K562 treated with DMSO at 1 percent for 48 hours (cell line): ENCODE measurements around the gene EP300. TPM values are rescaled to one million over a fixed set of nuclear protein-coding genes. Genes with fewer than 3 reads are reported as not detected.

ENCODE experiments used
- total RNA-seq: library from RNA; unstranded; fragments of 300-600 nt; gene quantifications from 2 replicates; pipeline ENCODE4 v1.2.3, GENCODE V29; 2022; ENCODE audit warnings: low replicate concordance; ENCODE audit errors: extremely low read depth

EP300 gene
- not detected in 2 replicates for total RNA-seq

GRCh38 chr22:41092023-41092817 lies at the start of gene EP300:
Gene EP300, plus strand, starts transcription at chr22:41092592. Its CDS starts 413 bp downstream, at chr22:41093005.

GRCh38 chr22:41204992-41205900 lies 112.9 kb downstream of the EP300 start, which contains the start of gene L3MBTL2:
Gene L3MBTL2, plus strand, starts transcription at chr22:41205312. Its CDS starts 51 bp downstream, at chr22:41205363.

Other genes with a start within 250 kb of the EP300 start
- 992 TPM in 1 of 2 replicates, not detected in the other for gene ST13, start 236.0 kb upstream of the EP300 start, total RNA-seq
- not detected in 2 replicates for gene XPNPEP3, start 235.4 kb upstream of the EP300 start, total RNA-seq
- not detected in 2 replicates for gene DNAJB7, start 230.5 kb upstream of the EP300 start, total RNA-seq
- not detected in 2 replicates for gene RBX1, start 141.2 kb upstream of the EP300 start, total RNA-seq
- not detected in 2 replicates for gene L3MBTL2, start 112.7 kb downstream of the EP300 start, total RNA-seq
- gene CHADL, start 148.3 kb downstream of the EP300 start, total RNA-seq, result not detected in 2 replicates
- 313 TPM in 1 of 2 replicates, not detected in the other for gene RANGAP1, start 193.6 kb downstream of the EP300 start, total RNA-seq
- gene ZC3H7B, start 208.9 kb downstream of the EP300 start, total RNA-seq, result not detected in 2 replicates